Fibroblast of lung (primary cell): ENCODE data around the gene FMNL2. TPM values are rescaled to one million over a fixed set of nuclear protein-coding genes. Genes with fewer than 3 reads are reported as not detected.

ENCODE experiments used
- DNase-seq, 2 donors: peaks; one replicate each; pipeline versions ENCODE4 v3.0.0 to v3.0.0-alpha.2; 2010; ENCODE audit warnings: low read depth in 2 of 2
- H2AFZ ChIP-seq: 2 replicates; pipeline ENCODE4 v1.5.1; 2012; ENCODE audit warnings: low read length, control low read depth, inconsistent platforms
- H3K27ac ChIP-seq: 2 replicates; pipeline ENCODE4 v1.5.1; 2011; ENCODE audit warnings: low read length, control low read depth; ENCODE audit not compliant: insufficient read depth
- H3K27me3 ChIP-seq: 2 replicates; pipeline ENCODE4 v1.5.1; 2011; ENCODE audit warnings: mild to moderate bottlenecking, low read length; ENCODE audit not compliant: control insufficient read depth, insufficient read depth
- H3K36me3 ChIP-seq: 2 replicates; pipeline ENCODE4 v1.5.1; 2011; ENCODE audit warnings: low read length; ENCODE audit not compliant: control insufficient read depth, insufficient read depth
- H3K4me1 ChIP-seq: 2 replicates; pipeline ENCODE4 v1.5.1; 2011; ENCODE audit warnings: low read length; ENCODE audit not compliant: control insufficient read depth, insufficient read depth; ENCODE audit errors: extremely low read depth
- H3K4me2 ChIP-seq: 2 replicates; pipeline ENCODE4 v1.5.1; 2011; ENCODE audit warnings: low read length, control low read depth; ENCODE audit not compliant: insufficient read depth; ENCODE audit errors: extremely low read depth
- H3K4me3 ChIP-seq, 4 experiments: fragments of 200-600 bp in 1 of 4; sonication (generic) in 1 of 4; replicated peaks in 1 of 4; 2 replicates each; pipeline ENCODE4 v1.5.1; 2011 to 2016; ENCODE audit warnings: low read length in 4 of 4, low read depth in 3 of 4, mild to moderate bottlenecking in 3 of 4, control low read depth in 2 of 4, inconsistent platforms in 1 of 4, mixed read lengths in 1 of 4; ENCODE audit not compliant: insufficient read depth in 1 of 4; ENCODE audit errors: control extremely low read depth in 1 of 4
- H3K79me2 ChIP-seq: 2 replicates; pipeline ENCODE4 v1.5.1; 2012; ENCODE audit warnings: mild to moderate bottlenecking, low read length, inconsistent platforms; ENCODE audit not compliant: control insufficient read depth, insufficient read depth
- H3K9ac ChIP-seq: 2 replicates; pipeline ENCODE4 v1.5.1; 2011; ENCODE audit warnings: mild to moderate bottlenecking, low read length, control low read depth; ENCODE audit not compliant: insufficient read depth
- H3K9me3 ChIP-seq: 2 replicates; pipeline ENCODE4 v1.5.1; 2012; ENCODE audit warnings: low read depth, low read length; ENCODE audit not compliant: control insufficient read depth, insufficient read depth
- H4K20me1 ChIP-seq: 2 replicates; pipeline ENCODE4 v1.5.1; 2011; ENCODE audit warnings: low read length; ENCODE audit not compliant: control insufficient read depth, insufficient read depth; ENCODE audit errors: extremely low read depth
- EZH2 ChIP-seq: IDR thresholded peaks from 2 replicates; pipeline ENCODE4 v1.5.1; 2012; ENCODE audit warnings: low read length, control low read depth, mild to moderate bottlenecking; ENCODE audit errors: missing control alignments
- polyA plus RNA-seq, 2 donors: library from polyadenylated mRNA; depleted of rRNA in 1 of 2; stranded (reverse) in 1 of 2; unstranded in 1 of 2; fragments of >200 nt; gene quantifications; 2 replicates each; pipeline ENCODE4 v1.2.1, GENCODE V29; 2011 to 2012; ENCODE audit warnings: missing spikeins in 1 of 2
- total RNA-seq: library from RNA; depleted of rRNA; stranded (reverse); fragments of >200 nt; gene quantifications from 2 replicates; pipeline ENCODE4 v1.2.1, GENCODE V29; 2014
- TF ChIP-seq, protein P1 (sequence below), 2 donors: IDR thresholded peaks in 1 of 2; conservative IDR thresholded peaks in 1 of 2; 1 replicate in 1 of 2; 2 replicates in 1 of 2; pipeline ENCODE4 v1.5.1; 2011 to 2012; ENCODE audit warnings: low read length in 2 of 2, control low read depth in 1 of 2, inconsistent platforms in 1 of 2, low read depth in 1 of 2, mild to moderate bottlenecking in 1 of 2

The FMNL2 gene
- total and polyA plus RNA-seq, 2 donors (not counting 1 experiment from before 2014, with no cell fraction given), result 12.0 to 30.2 TPM

DNA sequence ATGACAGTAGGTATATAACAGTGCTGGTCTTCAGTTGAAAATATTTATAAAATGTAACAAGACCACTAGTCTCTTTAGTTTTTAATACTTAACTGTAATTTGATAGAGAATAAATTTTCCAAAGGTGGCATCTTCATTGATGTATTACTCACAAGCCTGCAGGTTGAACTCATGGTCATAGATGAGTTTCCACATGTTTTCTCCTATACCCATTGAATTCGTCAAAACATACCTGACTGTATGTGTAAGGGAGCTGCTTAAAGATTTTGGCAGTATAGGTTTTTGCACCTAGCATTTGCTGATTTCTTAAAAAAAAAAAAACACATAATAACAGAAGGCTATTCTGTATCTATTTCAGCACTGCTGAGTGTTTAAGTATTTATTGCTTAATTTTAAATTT, 112.9 kb downstream of the FMNL2 start:
- TF ChIP-seq EZH2, result no peak
- TF ChIP-seq, protein P1, sequence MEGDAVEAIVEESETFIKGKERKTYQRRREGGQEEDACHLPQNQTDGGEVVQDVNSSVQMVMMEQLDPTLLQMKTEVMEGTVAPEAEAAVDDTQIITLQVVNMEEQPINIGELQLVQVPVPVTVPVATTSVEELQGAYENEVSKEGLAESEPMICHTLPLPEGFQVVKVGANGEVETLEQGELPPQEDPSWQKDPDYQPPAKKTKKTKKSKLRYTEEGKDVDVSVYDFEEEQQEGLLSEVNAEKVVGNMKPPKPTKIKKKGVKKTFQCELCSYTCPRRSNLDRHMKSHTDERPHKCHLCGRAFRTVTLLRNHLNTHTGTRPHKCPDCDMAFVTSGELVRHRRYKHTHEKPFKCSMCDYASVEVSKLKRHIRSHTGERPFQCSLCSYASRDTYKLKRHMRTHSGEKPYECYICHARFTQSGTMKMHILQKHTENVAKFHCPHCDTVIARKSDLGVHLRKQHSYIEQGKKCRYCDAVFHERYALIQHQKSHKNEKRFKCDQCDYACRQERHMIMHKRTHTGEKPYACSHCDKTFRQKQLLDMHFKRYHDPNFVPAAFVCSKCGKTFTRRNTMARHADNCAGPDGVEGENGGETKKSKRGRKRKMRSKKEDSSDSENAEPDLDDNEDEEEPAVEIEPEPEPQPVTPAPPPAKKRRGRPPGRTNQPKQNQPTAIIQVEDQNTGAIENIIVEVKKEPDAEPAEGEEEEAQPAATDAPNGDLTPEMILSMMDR (conservative IDR thresholded peaks at IDR 0.05 in 1 of 2, IDR thresholded peaks at IDR 0.05 in 1 of 2; ENCODE audit: low read depth in 1 of 2, low read length in 2 of 2), result no peak
- Histone ChIP-seq H3K9me3 (no peaks in the 10 kb centered on the region), H3K9ac (no peak overlapping the region), H3K4me1 (peaks cover 7% of the 10 kb centered on the region), H3K27me3 (no peaks in the 10 kb centered on the region), H3K79me2 (peaks cover 6% of the 10 kb centered on the region), H3K4me3 (no peak overlapping the region), H3K36me3 (no peaks in the 10 kb centered on the region), H3K4me2 (no peak overlapping the region), H3K27ac (no peak overlapping the region), H4K20me1 (no peaks in the 10 kb centered on the region), H2AFZ (no peak overlapping the region)
- DNase-seq, result no peak

DNA sequence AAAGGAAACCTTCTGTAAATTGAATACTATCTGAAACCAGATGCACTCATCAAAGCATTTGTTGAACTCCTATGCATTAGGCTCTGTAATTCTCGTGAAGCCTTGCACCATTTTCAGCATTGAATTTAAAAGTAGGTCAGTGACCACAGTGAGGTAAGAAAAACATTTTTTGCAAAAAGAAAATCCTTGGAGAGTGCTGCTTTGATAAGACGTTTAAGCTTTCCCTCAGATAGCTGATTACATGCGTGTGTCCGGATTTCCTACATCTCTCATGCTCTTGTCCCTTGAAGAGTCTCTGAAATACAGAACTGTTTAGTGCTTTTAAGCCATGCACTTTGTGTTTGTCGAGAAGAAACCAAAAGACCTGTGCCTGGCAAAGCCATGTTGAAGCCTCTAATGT, 113.6 kb downstream of the FMNL2 start:
- Histone ChIP-seq H3K4me1 (peaks cover 7% of the 10 kb centered on the region), H3K4me2 (no peak overlapping the region), H3K79me2 (peaks cover 6% of the 10 kb centered on the region), H3K36me3 (no peaks in the 10 kb centered on the region), H3K4me3 (no peak overlapping the region), H4K20me1 (no peaks in the 10 kb centered on the region), H3K9me3 (no peaks in the 10 kb centered on the region), H3K27ac (no peak overlapping the region), H2AFZ (no peak overlapping the region), H3K9ac (no peak overlapping the region), H3K27me3 (no peaks in the 10 kb centered on the region)
- DNase-seq, result no peak
- TF ChIP-seq EZH2, result no peak
- TF ChIP-seq, protein P1 (conservative IDR thresholded peaks at IDR 0.05 in 1 of 2, IDR thresholded peaks at IDR 0.05 in 1 of 2; ENCODE audit: low read depth in 1 of 2, low read length in 2 of 2), result no peak

DNA sequence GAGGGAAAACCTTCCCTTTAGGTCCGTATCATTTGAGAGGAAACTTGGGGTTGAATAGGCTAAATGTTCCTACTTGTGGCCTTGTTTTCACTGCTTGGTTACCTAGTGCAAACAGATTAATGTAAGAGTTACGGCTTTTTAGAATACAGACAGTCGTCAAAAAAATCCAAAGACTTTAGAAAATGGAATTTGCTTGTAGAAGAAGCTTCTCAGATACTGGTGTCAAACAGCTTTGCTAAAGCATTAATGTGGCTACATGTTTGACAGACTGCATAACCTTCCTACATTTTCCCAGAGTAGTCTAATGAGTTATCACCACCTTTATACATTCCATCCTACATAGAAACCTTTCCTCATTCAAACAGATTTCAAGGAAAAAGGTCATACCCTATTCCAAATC, 114.6 kb downstream of the FMNL2 start:
- Histone ChIP-seq H4K20me1 (no peaks in the 10 kb centered on the region), H3K9me3 (no peaks in the 10 kb centered on the region), H2AFZ (no peak overlapping the region), H3K4me3 (no peak overlapping the region), H3K27ac (no peak overlapping the region), H3K36me3 (no peaks in the 10 kb centered on the region), H3K4me1 (peaks cover 7% of the 10 kb centered on the region), H3K4me2 (no peak overlapping the region), H3K9ac (no peak overlapping the region), H3K27me3 (no peaks in the 10 kb centered on the region), H3K79me2 (peaks cover 6% of the 10 kb centered on the region)
- no peak for DNase-seq
- no peak for TF ChIP-seq EZH2
- TF ChIP-seq, protein P1 (conservative IDR thresholded peaks at IDR 0.05 in 1 of 2, IDR thresholded peaks at IDR 0.05 in 1 of 2; ENCODE audit: low read depth in 1 of 2, low read length in 2 of 2), result no peak
